SH-SY5Y (cell line): Measurements from ENCODE around the gene MMP25.

Experiments
- GATA2 ChIP-seq: IDR thresholded peaks from 2 replicates; pipeline ENCODE4 v1.6.1; 2011; ENCODE audit warnings: mild to moderate bottlenecking, low read depth, low read length
- GATA3 ChIP-seq: IDR thresholded peaks from 2 replicates; pipeline ENCODE4 v1.6.1; 2011; ENCODE audit warnings: low read depth, mild to moderate bottlenecking, low read length, moderate library complexity

DNA sequence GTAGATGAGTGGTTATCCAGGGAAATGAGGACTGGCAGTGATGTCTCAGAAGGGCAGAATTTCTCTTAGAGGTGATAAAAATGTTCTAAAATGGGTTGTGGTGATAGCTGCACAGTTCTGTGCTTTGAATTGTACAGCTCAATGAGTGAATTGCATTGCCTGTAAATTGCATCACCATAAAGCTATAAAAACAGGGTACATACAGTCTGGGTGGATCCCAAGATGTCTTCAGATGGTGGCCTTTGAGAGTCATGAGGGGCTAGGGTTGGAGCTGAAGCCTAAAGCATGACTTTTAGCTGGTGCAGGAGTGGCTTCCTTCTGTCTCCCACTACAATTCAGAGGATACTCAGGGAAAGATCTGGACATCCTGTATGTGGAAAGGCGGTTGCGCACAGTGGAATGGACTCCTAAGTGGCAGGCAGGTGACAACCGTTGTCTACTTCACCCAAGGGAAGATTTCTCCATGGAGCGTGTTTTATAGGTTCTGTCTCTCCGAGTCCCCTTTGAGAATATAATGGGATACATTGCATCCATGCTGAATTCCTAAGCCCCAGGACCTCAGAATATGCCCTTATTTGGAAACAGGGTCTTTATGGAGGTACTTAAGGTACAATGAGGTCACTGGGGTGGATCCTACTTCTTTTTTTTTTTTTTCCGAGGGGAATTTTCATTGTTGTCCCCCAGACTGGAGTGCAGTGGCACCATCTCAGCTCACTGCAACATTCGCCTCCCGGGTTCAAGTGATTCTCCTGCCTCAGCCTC lies 17.4 kb downstream of the MMP25 start:
- TF ChIP-seq GATA2, result no peak
- no peak for TF ChIP-seq GATA3
